Endometrium (tissue), 2 donors: Measurements from ENCODE around the gene ACAD9.
A peak's percentile ranks its signal among the peaks of the same experiment; 100 is the strongest.
"Not testable (repeated sequence)": the region's sequence is repeated elsewhere in the genome, so short reads cannot be mapped to it uniquely, and the experiment has no call there.

Source experiments
- FAIRE-seq: peaks from 2 replicates; lab custom pipeline; 2012; peaks lifted over from hg19 to GRCh38; lab: Jason Lieb, UNC
- donor health status: control.
- donor health status: control.

ACAD9 gene

GRCh38 chr3:128879125-128879969 is at the start of gene ACAD9:
Gene ACAD9 (plus strand): TSS chr3:128879620. CDS start chr3:128879692, 72 bp downstream.
- peak; percentile 87 for FAIRE-seq

- not testable (repeated sequence) for FAIRE-seq
These were observed 49.3 kb upstream of the ACAD9 start for GRCh38 chr3:128829925-128830625.

GRCh38 chr3:128830762-128831161 is 48.7 kb upstream of the ACAD9 start:
- FAIRE-seq, result not testable (repeated sequence)

DNA sequence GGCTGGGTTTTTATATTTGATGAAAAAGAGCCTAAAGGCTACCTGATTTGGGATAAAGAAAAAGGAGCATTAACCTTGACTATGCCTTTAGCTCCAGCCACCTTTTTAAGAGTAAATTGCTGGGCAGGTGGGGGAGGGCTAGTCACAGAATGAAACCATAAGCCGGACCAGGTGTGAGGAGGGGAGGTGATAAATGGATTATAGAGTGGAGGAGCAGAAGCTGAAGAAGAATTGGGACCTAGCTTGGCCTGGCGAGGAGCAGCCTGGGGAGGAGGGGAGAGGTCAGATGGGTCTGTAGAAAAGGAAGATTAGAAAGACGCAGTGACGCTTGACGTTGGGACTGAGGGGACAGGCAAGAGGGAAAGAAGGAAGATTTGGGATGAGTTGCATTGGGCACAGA is 46.4 kb upstream of the ACAD9 start:
- not testable (repeated sequence) for FAIRE-seq

DNA sequence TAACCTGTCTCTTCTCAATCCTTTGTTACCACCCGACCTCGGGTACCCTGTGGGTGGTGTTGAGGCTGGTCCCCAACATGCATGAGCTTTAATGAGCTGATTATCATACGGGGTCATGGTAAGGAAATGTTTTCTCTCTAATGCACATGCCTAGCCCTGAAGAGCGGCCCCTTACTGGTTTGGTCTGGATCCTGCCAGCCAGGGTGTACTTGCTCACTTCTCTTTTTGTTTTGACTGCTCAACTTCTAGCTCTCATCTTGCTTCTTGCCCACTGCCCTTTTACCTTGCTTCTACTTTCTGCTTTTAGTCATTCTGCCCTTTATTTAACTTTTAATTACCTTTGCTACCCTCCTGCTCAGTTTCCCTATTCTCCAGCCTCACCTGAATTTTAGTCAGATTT is 44.3 kb upstream of the ACAD9 start:
- no peak for FAIRE-seq

DNA sequence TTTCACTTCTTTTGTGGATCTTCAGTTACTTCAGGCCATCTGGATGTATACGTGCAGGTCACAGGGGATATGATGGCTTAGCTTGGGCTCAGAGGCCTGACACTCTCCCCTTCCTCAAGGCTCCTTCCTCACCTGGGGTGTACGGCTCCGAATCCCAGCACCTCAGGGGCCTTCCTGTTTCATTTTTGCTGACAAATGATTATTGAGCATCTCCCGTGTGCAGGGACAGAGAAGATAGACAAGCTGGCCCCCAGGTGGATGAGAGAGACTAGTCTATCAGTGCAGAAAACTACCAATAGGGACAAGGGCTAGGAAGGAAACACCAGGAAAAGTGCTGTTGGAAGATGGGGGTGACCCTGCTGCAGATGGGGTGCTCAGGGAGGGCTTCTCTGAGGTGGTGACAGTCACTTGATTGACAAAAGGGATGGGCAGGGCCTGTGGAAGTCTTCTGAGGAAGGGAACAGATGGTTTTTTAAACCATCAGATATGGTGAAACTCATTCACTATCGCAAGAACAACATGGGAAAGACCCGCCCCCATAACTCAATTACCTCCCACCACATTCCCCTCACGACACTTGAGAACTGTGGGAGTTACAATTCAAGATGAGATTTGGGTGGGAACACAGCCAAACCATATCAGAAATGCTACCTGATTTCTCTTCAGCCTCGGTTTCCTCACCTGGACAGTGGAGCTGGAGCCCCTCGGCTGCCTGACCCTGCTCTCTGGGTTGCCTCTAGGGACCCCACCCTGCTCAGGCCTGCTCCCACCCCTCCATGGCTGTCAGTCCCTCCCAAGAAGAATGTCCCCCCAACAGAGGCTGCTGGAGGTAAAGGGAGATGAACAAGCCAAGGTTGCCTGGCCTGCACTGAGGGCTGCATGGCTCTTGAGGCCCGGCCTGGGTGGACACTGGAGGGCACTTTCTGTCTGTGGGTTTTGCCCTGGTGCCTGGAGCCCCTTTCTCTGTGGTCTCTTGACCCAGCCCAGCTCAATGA is 37.2 kb upstream of the ACAD9 start:
- no peak for FAIRE-seq

DNA sequence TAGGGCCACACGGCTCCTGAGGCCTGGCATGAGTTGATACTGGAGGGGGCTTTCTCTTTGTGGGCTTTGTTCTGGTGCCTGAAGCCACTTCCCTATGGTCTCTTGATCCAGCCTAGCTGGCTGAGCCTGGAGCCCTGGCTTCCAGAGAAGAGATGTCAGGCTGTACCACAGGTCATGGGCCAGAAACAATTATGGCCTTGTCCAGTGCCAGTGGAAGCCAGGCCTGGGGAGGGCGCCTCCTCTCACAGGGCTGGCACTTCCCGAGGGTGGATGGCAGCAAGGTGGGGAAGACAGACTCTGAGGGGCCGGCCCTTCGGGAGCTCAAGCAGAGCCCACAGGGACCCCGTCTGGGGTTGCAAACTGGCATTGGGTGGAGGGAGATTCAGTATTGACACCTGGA is 34.9 kb upstream of the ACAD9 start:
- no peak for FAIRE-seq

- no peak for FAIRE-seq
These were observed 34.2 kb upstream of the ACAD9 start for GRCh38 chr3:128845119-128845777.

- FAIRE-seq, result no peak
These were observed 33.5 kb upstream of the ACAD9 start for GRCh38 chr3:128845778-128846485.

DNA sequence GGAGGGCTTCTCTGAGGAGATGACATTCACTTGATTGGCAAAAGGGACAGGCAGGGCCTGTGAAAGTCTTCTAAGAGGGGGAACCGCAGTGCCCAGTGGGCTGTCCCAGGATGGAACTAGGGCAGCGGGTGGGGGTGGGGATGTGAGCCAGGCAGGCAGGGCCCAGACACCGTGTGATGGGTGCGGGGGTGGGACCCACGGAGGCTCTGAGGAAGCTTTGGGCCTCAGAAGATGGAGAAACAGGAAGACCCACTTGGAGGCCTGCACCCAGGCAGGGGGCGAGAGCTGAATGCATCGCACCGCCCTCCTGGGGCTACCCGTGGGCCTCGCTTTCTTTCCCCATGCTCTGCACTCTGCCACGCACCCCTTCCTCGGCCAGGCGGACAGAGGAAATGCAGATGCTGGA is 32.9 kb upstream of the ACAD9 start:
- no peak for FAIRE-seq

GRCh38 chr3:128847666-128848370 is 31.6 kb upstream of the ACAD9 start:
- no peak for FAIRE-seq

DNA sequence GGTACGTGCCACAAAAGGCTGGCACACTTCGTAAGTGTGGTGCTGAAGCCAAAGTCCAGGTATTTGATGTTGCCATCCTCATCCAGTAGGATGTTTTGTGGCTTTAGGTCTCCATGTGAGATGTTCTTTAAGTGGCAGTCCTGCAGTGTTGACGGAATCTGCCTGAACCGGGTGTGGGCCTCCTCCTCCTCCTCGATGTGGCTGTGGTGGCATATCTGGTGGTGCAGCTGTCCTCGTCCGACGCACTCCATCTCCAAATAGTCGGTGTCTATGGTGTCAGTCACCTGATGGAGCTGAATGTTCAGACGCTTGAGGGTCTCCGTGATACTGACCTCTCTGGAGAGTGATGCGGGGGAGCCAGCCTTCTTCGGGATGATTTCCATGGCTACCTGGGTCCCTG is 30.5 kb upstream of the ACAD9 start:
- FAIRE-seq, result no peak

- no peak for FAIRE-seq
These were observed 29.4 kb upstream of the ACAD9 start for GRCh38 chr3:128849911-128850455.

GRCh38 chr3:128850544-128850943 is 28.9 kb upstream of the ACAD9 start:
- FAIRE-seq, result no peak

DNA sequence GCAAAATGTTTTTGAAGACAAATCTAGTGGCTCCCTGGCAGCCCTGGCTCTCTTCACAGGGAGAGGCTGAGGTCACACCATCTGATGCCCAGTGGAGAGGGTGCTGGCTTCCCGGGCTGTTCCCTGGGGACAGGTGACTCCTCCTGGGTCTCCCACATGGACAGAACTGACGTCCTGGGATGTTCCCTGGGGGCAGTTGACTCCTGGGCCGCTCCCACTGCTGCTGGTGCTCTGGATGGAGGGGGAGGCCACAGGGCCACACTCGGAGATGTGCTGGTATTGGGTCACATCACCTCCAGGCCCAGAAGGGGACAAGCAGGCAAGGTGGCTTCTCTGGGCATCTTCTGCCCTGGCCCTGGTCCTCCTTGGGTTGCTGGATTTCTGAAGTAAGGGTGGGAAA is 27.8 kb upstream of the ACAD9 start:
- FAIRE-seq, result no peak

DNA sequence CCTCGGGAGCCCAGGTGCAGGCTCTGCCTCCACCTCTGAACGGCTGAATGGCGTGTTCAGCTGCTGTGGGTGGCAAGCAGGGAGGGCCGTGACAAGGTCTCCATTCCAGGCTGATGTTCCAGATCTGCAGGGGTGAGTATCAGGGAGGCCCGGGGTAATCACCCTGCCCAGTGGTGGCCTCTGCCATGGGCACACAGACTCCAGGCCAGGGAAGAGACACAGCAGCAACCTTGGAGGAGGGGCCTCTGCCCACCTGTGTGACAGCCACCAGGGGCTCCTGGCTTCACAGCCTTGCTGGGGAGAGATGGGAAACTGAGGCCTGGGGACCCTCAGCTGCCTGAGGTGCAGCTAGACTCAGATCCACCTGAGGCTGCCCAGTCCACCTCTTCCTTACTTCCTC is 25.6 kb upstream of the ACAD9 start:
- FAIRE-seq, result no peak

GRCh38 chr3:128854475-128854874 is 24.9 kb upstream of the ACAD9 start:
- no peak for FAIRE-seq

- FAIRE-seq, result no peak
These were observed 23.9 kb upstream of the ACAD9 start for GRCh38 chr3:128855569-128855968.

- FAIRE-seq, result no peak
These were observed 21.3 kb upstream of the ACAD9 start for GRCh38 chr3:128858167-128858566.

- FAIRE-seq, result no peak
These were observed 19.8 kb upstream of the ACAD9 start for GRCh38 chr3:128859630-128860029.
